IPS DF 6.9 (cell line): ENCODE results near the gene MED26.

Experiments
- DNase-seq: peaks from one replicate; pipeline ENCODE4 v3.0.0-alpha.2; 2013; ENCODE audit warnings: low read depth, low spot score
- H3K27ac ChIP-seq: one replicate; pipeline ENCODE4 v1.5.1; 2013; ENCODE audit warnings: low read length, control low read depth
- H3K27me3 ChIP-seq: 2 replicates; pipeline ENCODE4 v1.6.1; 2013; ENCODE audit warnings: mild to moderate bottlenecking, low read length; ENCODE audit not compliant: control insufficient read depth, insufficient read depth
- H3K36me3 ChIP-seq: 2 replicates; pipeline ENCODE4 v1.6.1; 2013; ENCODE audit warnings: low read length; ENCODE audit not compliant: control insufficient read depth, insufficient read depth
- H3K4me1 ChIP-seq: 2 replicates; pipeline ENCODE4 v1.6.1; 2013; ENCODE audit warnings: low read length; ENCODE audit not compliant: control insufficient read depth, insufficient read depth
- H3K4me3 ChIP-seq: 2 replicates; pipeline ENCODE4 v1.5.1; 2013; ENCODE audit warnings: mild to moderate bottlenecking, low read length
- H3K9me3 ChIP-seq: 2 replicates; pipeline ENCODE4 v1.6.1; 2013; ENCODE audit warnings: low read length, inconsistent platforms; ENCODE audit not compliant: control insufficient read depth, insufficient read depth
- WGBS: extraction: QIAGEN DNeasy Blood & Tissue Kit; methylation state at CpG from one replicate; pipeline ENCODE4 v1.1.7; 2013; ENCODE audit warnings: mixed read lengths, missing lambda C conversion rate; ENCODE audit not compliant: insufficient read length, insufficient coverage; 5-methylcytosine and 5-hydroxymethylcytosine counted together

Gene MED26

DNA sequence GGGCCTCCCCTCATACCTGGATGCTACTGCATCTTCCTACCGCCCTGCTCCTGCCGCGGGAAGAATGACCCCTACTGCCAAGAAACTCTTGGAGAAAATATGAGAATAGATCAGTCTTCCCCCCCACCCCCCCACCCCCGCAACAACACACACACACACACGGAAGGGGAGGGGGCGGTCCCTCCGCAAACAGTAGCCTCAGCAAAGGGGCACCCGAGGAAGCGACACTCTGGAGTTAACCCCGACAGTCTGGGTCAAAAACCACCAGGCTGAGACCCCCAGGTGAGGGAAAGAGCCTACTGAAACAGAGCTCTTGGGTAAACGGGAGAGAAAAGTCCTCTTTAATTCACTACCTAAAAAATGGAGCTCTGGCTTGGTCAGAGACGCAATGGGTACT, 1.2 kb downstream of the MED26 start:
- H3K9me3 ChIP-seq = no peaks in the 10 kb centered on the region
- no CpG with 5 or more reads among the region's 12 CpGs for WGBS
- no peaks in the 10 kb centered on the region for H3K4me1 ChIP-seq
- no peak for DNase-seq
- 0 out of 2 replicates have a peak, but pooled peaks cover 3% of the 10 kb centered on the region for H3K36me3 ChIP-seq
- H3K4me3 ChIP-seq = peak overlapping the region; percentile 88; the same call in 1 of the 2 replicates
- H3K27ac ChIP-seq = no peak overlapping the region
- no peaks in the 10 kb centered on the region for H3K27me3 ChIP-seq

DNA sequence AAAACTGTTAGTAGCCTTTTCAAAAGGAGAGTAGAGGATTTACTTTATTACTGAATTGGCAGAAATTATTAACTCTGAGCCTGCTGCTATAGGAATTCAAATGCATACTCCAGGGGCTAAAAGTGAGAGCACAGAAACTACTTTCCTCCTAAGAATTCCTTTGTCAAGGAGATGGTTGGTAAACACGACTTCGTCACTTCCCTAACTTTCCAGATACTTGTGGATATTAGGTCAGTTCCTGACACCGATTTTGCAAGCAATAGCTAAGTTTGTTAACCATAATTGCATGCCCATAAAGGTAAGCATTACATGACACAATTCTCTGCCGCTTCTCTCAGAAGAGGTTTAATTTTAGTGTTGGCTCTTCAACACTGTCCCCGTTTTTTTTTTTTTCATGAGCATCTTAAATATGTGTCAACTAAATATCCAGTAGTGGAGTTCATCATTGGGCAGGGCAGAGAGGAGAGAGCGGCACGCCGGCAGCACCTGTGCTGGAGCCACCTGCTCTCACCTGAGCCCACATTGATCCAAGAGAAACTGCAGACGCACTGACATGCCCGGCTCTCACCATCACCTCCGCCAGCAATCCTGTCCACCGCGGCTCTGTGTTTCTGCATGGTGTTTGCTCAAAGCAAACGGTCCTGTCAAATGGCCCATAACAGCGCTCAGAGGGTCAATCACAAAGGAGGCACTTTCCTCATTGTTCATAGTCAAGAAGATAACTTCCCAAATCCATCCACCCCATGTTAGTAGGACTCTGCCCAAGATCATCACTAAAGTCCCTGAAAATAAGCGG, 2.6 kb downstream of the MED26 start:
- no peak overlapping the region for H3K27ac ChIP-seq
- 0 out of 2 replicates have a peak, but pooled peaks cover 3% of the 10 kb centered on the region for H3K36me3 ChIP-seq
- no peaks in the 10 kb centered on the region for H3K27me3 ChIP-seq
- DNase-seq = no peak
- no peak overlapping the region for H3K4me3 ChIP-seq
- H3K4me1 ChIP-seq = no peaks in the 10 kb centered on the region
- H3K9me3 ChIP-seq = no peaks in the 10 kb centered on the region
- WGBS = no CpG with 5 or more reads among the region's 16 CpGs

DNA sequence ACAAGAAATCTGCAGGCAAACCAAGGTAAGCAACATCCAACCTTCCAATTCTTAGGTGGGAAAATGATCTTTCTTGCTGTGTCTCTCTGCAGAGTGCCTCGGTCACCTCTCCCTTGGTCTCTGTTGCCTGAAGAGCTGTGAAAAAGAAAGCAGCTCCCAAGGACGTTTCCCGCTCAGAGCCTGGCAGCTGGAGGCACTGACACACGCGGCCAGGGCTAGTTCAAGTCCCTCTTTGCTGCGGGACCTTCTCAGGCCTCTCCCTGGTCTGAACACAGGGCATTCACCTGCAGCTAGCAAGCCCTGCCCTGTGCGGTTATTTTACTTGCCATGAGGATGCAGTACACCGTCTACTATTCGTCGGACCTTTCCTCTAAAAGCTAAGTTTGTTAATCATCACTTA, 3.8 kb downstream of the MED26 start:
- Histone ChIP-seq H3K9me3 (no peaks in the 10 kb centered on the region), H3K36me3 (0 out of 2 replicates have a peak, but pooled peaks cover 3% of the 10 kb centered on the region), H3K27me3 (no peaks in the 10 kb centered on the region), H3K4me3 (no peak overlapping the region), H3K27ac (no peak overlapping the region), H3K4me1 (no peaks in the 10 kb centered on the region; the same call in 1 of the 2 replicates)
- WGBS = no CpG with 5 or more reads among the region's 10 CpGs
- DNase-seq = no peak

DNA sequence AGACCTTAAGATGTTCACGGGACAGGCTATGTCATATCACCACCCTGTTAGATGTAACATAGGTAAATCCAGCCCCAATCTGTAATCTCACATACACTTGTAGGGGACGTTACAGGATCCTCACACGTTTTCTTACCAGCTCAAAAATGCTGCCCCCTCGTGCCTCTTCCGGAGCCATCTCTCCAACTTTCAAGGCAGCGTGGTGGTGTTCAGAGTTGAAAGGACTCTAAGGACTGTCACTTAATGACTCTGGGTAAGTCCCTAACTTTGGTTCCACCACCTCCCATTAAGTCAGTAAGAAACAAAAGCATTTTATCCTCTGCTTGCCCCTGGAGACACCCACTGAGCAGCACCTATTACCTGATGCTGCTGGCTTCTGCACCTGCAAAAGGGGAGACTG, 4.4 kb downstream of the MED26 start:
- H3K36me3 ChIP-seq = 0 out of 2 replicates have a peak, but pooled peaks cover 3% of the 10 kb centered on the region
- H3K27me3 ChIP-seq = no peaks in the 10 kb centered on the region
- no peaks in the 10 kb centered on the region; the same call in 1 of the 2 replicates for H3K4me1 ChIP-seq
- H3K27ac ChIP-seq = no peak overlapping the region
- DNase-seq = no peak
- no peak overlapping the region for H3K4me3 ChIP-seq
- H3K9me3 ChIP-seq = no peaks in the 10 kb centered on the region
- no CpG with 5 or more reads among the region's 6 CpGs for WGBS

DNA sequence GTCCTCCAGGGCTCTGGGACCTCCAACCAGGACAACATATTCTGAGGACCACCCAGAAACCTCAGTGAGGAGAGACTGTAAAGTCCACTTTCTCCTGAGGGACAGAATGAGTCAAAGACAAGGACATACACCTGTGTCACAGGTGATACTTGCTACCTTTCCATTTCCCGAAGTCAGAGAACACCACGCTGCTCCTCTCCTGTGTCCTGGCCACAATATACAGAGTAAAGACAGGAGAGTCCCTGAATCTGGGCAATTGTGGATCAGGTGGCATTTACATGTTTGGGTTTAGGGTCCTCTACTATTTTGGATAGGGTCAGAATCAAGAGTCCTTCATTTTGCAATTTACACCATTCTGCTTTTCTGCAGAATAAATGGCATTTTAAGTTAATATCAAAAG, 4.9 kb downstream of the MED26 start:
- no peaks in the 10 kb centered on the region for H3K9me3 ChIP-seq
- H3K27ac ChIP-seq = no peak overlapping the region
- no peak for DNase-seq
- WGBS = no CpG with 5 or more reads among the region's 2 CpGs
- 0 out of 2 replicates have a peak, but pooled peaks cover 3% of the 10 kb centered on the region for H3K36me3 ChIP-seq
- no peaks in the 10 kb centered on the region for H3K27me3 ChIP-seq
- no peaks in the 10 kb centered on the region; the same call in 1 of the 2 replicates for H3K4me1 ChIP-seq
- no peak overlapping the region for H3K4me3 ChIP-seq

DNA sequence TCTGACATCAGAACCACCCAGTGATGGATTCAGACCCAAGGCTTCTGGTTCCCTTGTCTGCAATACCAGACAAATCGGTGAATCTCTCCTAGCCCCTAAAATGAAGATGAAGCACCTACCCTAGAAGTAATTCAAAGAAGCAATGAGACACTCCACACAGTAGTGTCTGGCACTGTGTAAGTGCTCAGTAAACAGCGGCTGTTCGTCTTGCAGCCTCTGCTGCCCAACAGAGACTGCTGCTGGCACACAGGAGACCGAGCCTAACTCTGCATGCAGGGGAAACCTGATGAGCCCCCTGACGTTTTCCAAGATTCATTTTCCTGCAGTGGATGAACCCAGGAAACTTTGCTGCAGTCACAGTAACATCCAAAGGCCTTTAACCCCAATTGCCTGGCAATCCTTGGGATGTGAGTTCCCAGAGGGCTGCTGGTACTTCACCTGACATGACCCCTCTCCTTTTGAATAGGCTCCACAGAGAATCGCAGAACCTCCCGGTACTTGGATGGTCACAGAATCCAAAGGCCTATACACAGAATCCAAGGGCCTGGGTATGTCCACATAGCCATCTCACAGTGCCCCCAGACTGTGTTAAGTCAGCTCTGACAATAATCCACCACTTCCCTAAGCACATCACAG, 6.7 kb downstream of the MED26 start:
- Histone ChIP-seq H3K4me1 (peaks cover 1% of the 10 kb centered on the region; the same call in 1 of the 2 replicates), H3K36me3 (0 out of 2 replicates have a peak, but pooled peaks cover 3% of the 10 kb centered on the region), H3K9me3 (no peaks in the 10 kb centered on the region), H3K27ac (no peak overlapping the region), H3K4me3 (no peak overlapping the region), H3K27me3 (no peaks in the 10 kb centered on the region)
- WGBS = no CpG with 5 or more reads among the region's 7 CpGs
- no peak for DNase-seq

DNA sequence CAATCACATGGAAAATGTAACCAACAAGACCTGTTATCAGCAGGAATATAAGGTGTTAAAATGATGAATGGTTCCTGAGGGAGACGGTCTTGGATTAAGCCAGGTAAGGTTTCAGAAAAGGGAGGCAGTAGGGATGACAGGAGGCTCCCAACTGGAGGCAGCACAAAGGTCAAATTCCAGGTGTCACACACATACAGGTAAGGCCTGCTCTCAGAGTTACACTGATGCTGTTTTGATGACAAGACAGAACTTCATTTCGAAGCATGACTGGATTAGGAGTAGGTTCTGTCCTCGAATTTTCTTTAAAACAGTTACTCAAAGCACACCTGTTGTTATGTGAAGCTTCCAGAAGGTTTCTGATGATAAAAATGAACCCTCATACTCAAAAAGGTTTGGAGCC, 7.4 kb downstream of the MED26 start:
- H3K27ac ChIP-seq = no peak overlapping the region
- H3K27me3 ChIP-seq = no peaks in the 10 kb centered on the region
- no CpG with 5 or more reads among the region's 3 CpGs for WGBS
- DNase-seq = no peak
- peaks cover 1% of the 10 kb centered on the region; the same call in 1 of the 2 replicates for H3K4me1 ChIP-seq
- H3K4me3 ChIP-seq = no peak overlapping the region
- H3K36me3 ChIP-seq = 0 out of 2 replicates have a peak, but pooled peaks cover 3% of the 10 kb centered on the region
- no peaks in the 10 kb centered on the region for H3K9me3 ChIP-seq

DNA sequence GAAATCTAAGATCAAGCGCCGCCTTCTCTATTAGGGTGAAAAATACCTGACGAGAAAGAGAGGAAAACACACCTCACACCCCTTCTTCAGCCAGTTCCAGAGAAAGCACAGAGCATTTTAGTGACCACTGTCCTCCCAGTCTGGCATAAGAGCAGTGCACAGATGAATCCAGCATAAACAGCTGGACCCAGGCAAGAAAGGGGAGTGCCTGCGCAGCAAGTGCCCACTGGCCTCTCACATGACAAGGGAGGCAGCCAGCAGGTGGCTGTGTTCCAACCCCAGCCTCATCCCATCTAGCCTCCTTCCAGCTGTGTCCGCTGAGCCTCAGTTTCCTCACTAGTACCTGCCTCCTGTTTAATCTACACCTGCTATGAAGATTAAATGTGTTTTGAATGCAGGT, 8.0 kb downstream of the MED26 start:
- 0 out of 2 replicates have a peak, but pooled peaks cover 3% of the 10 kb centered on the region for H3K36me3 ChIP-seq
- no peak overlapping the region; the same call in 1 of the 2 replicates for H3K4me3 ChIP-seq
- H3K27ac ChIP-seq = no peak overlapping the region
- no peaks in the 10 kb centered on the region for H3K9me3 ChIP-seq
- no peaks in the 10 kb centered on the region for H3K27me3 ChIP-seq
- DNase-seq = no peak
- no CpG with 5 or more reads among the region's 5 CpGs for WGBS
- H3K4me1 ChIP-seq = peaks cover 1% of the 10 kb centered on the region; the same call in 1 of the 2 replicates

DNA sequence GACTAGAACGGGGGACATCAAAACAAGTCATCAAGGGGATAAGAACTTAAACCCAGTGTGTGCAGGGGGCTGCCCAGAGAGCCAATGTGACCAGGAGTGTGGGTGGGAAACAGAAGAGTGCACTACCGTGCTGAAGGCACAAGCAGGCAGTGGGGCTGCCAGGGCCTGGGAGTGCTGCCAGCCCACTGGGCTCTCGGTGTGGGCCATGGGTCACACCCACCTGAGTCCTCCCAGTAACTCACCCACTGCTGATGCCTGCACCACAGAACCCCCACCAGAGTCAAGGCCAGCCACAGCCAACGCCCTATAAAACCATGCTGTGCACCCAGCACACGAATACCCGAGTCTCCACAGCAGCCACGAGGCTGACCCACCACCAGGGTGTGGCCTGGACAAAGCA, 8.5 kb downstream of the MED26 start:
- peaks cover 1% of the 10 kb centered on the region; the same call in 1 of the 2 replicates for H3K4me1 ChIP-seq
- DNase-seq = no peak
- H3K4me3 ChIP-seq = no peak overlapping the region
- no peaks in the 10 kb centered on the region for H3K27me3 ChIP-seq
- WGBS = no CpG with 5 or more reads among the region's 7 CpGs
- 0 out of 2 replicates have a peak, but pooled peaks cover 3% of the 10 kb centered on the region for H3K36me3 ChIP-seq
- no peak overlapping the region for H3K27ac ChIP-seq
- no peaks in the 10 kb centered on the region for H3K9me3 ChIP-seq

DNA sequence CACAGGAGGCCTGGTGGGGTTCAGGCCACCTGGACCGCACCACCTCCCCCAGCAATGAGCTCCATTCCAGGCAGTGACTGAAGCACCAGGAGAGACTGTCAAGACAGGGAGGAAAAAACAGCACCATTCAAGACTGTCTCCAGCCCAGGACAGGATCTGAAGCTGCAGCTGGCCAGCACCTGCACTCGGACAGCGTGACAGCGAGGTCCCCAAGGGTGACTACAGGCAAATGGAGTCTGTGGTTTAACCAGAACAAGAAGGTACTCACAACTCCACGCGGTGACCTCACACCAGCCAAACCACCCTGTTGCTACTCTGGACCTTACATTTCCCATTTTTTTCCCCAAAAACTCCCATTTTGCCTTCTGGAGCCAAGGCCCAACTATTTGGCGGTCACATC, 9.8 kb downstream of the MED26 start:
- WGBS = no CpG with 5 or more reads among the region's 7 CpGs
- Histone ChIP-seq H3K27me3 (no peaks in the 10 kb centered on the region), H3K27ac (no peak overlapping the region), H3K36me3 (no peaks in the 10 kb centered on the region), H3K9me3 (no peaks in the 10 kb centered on the region), H3K4me3 (no peak overlapping the region), H3K4me1 (peaks cover 1% of the 10 kb centered on the region; the same call in 1 of the 2 replicates)
- DNase-seq = no peak
